GM23248 (cell line): Measurements from ENCODE around the gene ARFGEF3.

ENCODE experiments used
- EZH2 ChIP-seq: fragments of 200-600 bp; sonication (generic); IDR thresholded peaks from 2 replicates; pipeline ENCODE4 v1.6.1; 2018; ENCODE audit warnings: antibody characterized with exemption, mild to moderate bottlenecking; ENCODE audit not compliant: insufficient read depth, poor library complexity, severe bottlenecking
- EZH2phosphoT487 ChIP-seq: fragments of 200-600 bp; sonication (generic); IDR thresholded peaks from 2 replicates; pipeline ENCODE4 v1.6.1; 2018; ENCODE audit warnings: antibody characterized with exemption, moderate library complexity, mild to moderate bottlenecking, low read depth; ENCODE audit not compliant: insufficient read depth

GRCh38 chr6:138292482-138292881 lies 130.7 kb downstream of the ARFGEF3 start:
- TF ChIP-seq EZH2phosphoT487: no peak
- TF ChIP-seq EZH2: no peak
